HCT116 (cell line): Measurements from ENCODE around the gene KLK7.

Experiments
- EZH2 ChIP-seq: fragments of 200-600 bp; sonication (generic); IDR thresholded peaks from 2 replicates; pipeline ENCODE4 v1.6.1; 2017; ENCODE audit warnings: antibody characterized with exemption, mixed run types
- POLR2A ChIP-seq: IDR thresholded peaks from 2 replicates; pipeline ENCODE4 v1.7.0; 2011; ENCODE audit warnings: borderline replicate concordance; ENCODE audit not compliant: insufficient read depth, insufficient read length; ENCODE audit errors: extremely low read depth

DNA sequence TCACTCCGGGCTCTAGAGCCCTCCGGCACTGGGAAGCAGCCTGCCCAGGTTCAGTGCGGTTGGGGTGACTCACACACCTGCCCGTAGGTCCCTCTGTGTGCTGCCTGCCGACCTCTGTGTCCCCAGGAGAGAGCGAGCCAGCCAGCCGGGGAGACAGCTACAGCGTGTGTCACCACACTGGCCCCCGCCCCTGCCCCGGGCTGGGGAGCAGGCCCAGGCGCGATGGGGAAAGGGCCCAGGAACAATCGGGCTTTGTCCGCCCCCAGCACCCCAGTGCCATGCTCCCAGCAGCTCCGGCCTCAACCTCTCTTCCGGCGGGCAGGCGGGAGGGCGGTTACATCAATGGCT is 14.3 kb downstream of the KLK7 start, which contains the start of gene KLK6:
- TF ChIP-seq EZH2 (no peak), POLR2A (no peak)
